NCI-H2227 treated with DMSO at 0.1 percent for 48 hours (cell line): Measurements from ENCODE around the gene AGBL5.
A peak's percentile ranks its signal among the peaks of the same experiment; 100 is the strongest.
"Not testable (repeated sequence)": the region's sequence is repeated elsewhere in the genome, so short reads cannot be mapped to it uniquely, and the experiment has no call there.

Source experiments
- DNase-seq: peaks from one replicate; lab custom pipeline; 2025; lab: John Stamatoyannopoulos, UW

AGBL5 gene

DNA sequence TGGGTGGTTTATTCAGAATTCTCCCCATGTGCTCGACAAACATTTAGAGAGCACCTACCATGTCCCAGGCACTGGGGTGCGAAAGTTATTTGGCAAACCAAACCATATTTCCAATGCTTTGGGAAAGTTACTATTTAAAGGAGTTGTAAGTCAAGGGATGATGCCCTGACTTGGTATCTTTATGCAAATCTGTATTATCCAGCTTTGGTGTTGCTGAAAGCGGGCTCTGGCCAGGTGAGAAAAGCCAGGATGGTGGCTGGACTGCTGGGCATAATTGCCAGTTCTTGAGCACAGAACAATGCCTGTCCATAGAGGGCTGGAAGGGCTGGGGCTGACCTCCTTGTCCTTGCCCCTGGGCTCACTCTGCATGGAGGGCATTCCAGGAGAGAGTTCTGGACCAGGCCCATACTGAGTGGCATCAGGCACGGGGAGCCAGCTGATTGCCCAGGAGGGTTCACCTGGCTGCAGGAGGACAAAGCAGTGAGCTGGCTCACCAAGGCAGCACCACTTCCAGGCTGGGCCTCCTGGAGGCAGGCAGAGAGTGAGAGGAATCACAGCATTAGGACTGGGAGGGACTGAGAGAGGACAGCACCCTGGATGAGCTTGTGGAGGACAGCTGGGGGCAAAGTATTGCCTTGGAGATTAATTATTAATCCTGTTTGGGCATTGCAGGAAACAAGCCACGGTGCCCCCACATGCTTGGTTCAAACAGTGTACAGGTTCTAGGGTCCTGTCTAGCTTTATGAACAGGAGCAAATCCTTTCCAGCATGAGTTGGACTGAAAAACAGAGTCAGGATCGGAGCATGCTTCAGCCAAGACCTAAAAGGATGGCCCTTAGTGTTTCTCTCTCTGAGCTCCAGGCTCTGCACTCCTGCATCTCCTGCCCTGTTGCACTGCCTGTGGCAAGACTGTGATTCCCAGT is 42.2 kb downstream of the AGBL5 start:
- DNase-seq, result no peak

- no peak for DNase-seq
Measured at GRCh38 chr2:27094353-27094984, 43.0 kb downstream of the AGBL5 start.

DNA sequence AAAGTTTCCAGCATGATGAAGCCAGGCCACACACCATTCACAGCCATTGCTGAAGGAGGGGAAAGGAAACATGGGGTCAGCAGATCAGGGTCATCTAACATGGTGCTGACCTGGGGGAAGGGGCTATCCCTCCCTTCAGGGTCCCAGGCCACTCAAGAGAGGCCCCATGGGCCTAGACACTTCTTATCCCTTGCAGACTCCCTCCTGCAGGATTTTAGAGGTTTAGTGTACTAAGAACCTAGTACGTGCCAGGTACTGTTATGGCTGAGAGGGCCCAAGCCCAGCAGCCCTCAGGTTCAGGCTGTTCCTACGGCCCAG is 43.9 kb downstream of the AGBL5 start:
- DNase-seq, result no peak

DNA sequence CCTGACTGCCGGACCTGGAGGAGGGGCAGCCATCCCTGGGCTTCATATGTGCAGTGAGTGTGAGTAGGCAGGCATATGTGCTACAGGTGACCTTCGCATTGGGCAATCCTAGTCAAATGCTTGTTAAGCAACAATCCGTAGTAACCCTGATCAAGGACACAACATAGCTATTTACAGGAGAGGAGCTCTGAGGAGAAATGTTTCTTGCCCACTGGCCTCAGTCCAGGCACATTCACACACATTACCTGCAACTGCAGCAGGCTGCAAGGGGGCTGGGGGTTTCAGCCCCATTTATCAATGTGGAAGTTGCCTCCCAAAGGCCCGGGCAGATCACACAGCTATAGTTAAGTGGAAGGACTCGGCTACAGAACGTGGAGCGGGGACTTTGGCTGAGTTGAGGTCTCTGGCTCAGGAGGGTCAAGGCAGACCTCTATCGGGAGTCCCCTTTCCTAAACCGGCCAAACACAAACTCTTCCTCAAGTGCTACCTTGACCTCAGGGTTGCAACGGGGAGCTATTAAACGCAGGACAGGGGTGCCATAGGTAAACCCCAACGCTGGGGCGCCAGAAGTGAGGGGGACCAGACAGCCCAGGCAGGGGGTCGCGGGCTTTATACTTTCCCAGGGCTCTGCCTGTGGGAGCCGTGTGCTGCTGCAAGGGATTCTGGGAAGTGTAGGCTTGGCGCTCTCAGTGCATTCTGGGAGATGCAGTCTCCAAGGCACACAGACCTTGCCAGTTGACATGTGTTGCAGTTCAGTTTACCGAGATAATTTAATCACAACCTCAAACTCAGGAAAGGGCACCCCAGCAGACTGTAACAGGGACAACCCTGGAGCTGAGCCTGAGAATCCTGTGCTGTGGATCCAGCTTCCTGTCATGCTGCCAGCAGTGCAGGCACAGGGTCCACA is 44.5 kb downstream of the AGBL5 start:
- peak; percentile 54 for DNase-seq

GRCh38 chr2:27096748-27097297 is 45.4 kb downstream of the AGBL5 start:
- DNase-seq, result no peak

DNA sequence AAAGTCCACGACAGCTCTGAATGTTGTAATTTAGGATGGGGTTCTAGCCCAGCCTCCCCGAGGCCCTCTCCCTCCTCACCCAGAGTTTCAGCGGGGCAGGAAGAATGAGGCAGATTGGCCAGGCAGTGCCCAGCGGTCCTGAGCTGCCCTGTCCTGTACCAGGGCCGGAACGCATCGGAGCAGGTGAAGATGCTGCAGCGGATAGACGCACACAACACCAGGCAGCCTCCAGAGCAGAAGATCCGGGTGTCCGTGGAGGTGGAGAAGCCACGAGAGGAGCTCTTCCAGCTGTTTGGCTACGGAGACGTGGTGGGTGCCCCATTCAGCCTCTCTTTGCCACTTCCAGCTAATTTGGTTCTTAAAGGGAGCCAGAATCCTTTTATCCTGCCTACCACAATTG is 45.9 kb downstream of the AGBL5 start:
- DNase-seq, result no peak

GRCh38 chr2:27099334-27099955 is 48.0 kb downstream of the AGBL5 start:
- no peak for DNase-seq

DNA sequence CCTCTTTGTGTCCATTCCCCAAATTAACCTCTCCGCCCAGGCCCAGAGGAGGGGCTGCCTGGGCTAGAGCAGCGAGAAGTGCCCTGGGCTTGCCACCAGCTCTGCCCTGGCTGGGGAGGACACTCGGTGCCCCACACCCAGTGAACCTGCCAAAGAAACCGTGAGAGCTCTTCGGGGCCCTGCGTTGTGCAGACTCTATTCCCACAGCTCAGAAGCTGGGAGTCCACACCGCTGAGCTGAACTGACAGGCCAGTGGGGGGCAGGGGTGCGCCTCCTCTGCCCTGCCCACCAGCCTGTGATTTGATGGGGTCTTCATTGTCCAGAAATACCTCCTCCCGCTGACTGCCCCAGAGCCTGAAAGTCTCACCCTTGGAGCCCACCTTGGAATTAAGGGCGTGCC is 48.6 kb downstream of the AGBL5 start:
- DNase-seq, result no peak

DNA sequence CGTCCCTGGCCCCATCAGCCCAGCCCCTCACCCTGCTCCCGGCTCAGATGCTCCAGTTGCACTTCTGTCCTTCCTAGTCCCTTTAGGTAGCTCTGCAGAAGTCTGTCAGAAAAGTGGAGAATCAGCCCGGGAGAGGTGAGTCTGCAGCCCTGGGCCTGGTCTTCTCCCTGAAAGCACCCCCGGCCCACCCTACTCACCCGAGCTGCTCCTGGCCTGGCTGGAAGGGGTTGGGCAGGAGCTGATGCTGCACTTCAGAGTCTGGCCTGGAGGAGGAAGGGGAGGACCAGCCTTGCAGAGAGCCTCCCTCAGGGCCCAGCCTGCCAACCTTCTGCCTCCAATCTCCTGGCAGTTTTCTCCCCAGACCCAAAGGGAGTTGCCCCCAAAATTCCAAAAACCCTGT is 50.9 kb downstream of the AGBL5 start:
- DNase-seq, result no peak

GRCh38 chr2:27105981-27106380 is 54.5 kb downstream of the AGBL5 start:
- no peak for DNase-seq

GRCh38 chr2:27108221-27108620 is 56.8 kb downstream of the AGBL5 start:
- DNase-seq, result no peak

DNA sequence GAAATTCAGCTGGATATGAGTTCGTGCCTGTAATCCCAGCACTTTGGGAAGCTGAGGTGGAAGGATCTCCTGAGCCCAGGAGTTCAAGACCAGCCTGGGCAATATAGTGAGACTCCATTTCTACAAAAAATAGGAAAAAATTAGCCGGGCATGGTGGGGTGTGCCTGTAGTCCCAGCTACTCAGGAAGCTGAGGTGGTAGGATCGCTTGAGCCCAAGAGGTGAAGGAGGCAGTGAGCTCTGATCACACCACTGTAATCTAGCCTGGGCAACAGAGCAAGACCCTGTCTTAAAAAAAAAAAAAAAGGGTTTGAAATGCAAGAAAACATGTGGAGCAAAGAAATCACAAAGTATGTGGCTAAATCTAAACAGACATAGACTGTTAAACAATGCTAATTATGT is 57.6 kb downstream of the AGBL5 start:
- DNase-seq, result no peak

DNA sequence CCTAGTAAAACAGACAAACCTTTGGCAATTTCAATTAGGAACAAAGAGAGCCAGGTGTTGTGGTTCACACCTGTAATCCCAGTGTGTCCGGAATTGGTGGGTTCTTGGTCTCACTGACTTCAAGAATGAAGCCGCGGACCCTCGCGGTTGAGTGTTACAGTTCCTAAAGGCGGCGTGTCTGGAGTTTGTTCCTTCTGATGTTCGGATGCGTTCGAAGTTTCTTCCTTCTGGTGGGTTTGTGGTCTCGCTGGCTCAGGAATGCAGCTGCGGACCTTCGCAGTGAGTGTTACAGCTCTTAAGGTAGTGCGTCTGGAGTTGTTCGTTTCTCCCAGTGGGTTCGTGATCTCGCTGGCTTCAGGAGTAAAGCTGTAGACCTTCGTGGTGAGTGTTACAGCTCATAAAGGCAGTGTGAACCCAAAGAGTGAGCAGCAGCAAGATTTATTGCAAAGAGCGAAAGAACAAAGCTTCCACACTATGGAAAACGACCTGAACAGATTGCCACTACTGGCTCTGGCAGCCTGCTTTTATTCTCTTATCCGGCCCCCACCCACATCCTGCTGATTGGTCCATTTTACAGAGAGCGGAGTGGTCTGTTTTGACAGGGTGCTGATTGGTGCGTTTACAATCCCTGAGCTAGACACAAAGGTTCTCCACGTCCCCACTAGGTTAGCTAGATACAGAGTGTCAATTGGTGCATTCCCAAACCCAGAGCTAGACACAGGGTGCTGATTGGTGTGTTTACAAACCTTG is 59.3 kb downstream of the AGBL5 start:
- not testable (repeated sequence) for DNase-seq

DNA sequence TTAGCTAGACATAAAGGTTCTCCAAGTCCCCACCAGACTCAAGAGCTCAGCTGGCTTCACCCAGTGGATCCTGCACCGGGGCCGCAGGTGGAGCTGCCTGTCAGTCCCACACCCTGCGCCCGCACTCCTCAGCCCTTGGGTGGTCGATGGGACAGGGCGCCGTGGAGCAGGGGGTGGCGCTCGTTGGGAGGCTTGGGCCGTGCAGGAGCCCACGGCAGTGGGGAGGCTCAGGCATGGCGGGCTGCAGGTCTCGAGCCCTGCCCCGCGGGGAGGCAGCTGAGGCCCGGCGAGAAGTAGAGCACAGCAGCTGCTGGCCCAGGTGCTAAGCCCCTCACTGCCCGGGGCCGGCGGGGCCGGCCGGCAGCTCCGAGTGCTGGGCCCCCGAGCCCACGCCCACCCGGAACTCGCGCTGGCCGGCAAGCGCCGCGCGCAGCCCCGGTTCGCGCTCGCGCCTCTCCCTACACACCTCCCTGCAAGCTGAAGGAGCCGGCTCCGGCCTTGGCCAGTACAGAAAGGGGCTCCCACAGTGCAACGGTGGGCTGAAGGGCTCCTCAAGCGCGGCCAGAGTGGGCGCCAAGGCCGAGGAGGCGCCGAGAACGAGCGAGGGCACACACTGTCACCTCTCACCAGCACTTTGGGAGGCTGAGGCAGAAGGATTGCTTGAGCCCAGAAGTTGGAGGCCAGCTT is 60.1 kb downstream of the AGBL5 start:
- not testable (repeated sequence) for DNase-seq

DNA sequence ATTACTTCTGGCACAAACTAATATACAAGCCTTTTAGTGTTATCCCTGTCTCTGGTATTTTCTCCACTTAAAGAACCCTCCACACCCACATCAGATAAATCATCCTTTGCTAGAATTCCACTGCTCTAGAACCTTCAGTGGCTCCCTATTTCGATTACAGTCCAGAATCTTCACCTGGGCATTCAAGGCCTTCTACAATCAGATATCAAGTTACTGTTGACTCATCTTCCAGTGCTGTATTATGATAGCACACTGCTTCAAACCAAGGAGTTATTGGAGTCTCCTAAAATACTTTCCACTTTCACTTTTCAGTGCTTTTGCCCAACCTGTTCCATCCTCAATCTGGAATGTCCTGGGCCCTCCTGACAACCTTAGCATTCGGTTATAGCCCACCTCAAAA is 64.1 kb downstream of the AGBL5 start:
- DNase-seq, result no peak

GRCh38 chr2:27117995-27118524 is 66.6 kb downstream of the AGBL5 start:
- DNase-seq, result peak; percentile 13

- no peak for DNase-seq
Measured at GRCh38 chr2:27118525-27119329, 67.3 kb downstream of the AGBL5 start, which contains the start of gene CGREF1. Gene CGREF1, minus strand, starts transcription at chr2:27119128. Its CDS starts 14,762 bp downstream, at chr2:27104366.

DNA sequence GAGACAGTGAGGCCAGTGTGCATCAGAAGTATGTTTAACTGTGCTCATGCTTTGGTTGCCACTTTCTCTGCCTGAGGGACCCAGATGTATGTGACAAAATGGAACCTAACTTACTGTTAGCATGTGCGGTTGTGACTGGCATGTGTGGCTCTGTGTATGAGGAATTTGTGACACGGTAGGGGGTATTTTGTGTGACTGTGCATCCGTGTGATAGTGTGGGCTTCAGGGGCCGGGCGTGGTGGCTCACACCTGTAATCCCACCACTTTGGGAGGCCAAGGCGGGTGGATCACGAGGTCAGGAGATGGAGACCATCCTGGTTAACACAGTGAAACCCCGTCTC is 67.8 kb downstream of the AGBL5 start:
- DNase-seq, result not testable (repeated sequence)
